IMR-90 (cell line): ENCODE results near the gene RBP5.

Experiments
- CHD1 ChIP-seq: IDR thresholded peaks from 2 replicates; pipeline ENCODE4 v1.6.1; 2012; ENCODE audit warnings: low read depth, low read length, improper control_type of control experiment
- CTCF ChIP-seq: conservative IDR thresholded peaks from 2 replicates; pipeline ENCODE4 v1.5.1; 2012; ENCODE audit warnings: mild to moderate bottlenecking, low read depth, low read length, improper control_type of control experiment
- FOS ChIP-seq: fragments of 150-350 bp; IDR thresholded peaks from 2 replicates; pipeline ENCODE4 v1.6.1; 2016; ENCODE audit warnings: low read depth, low read length
- MAFK ChIP-seq: IDR thresholded peaks from 2 replicates; pipeline ENCODE4 v1.6.1; 2012; ENCODE audit warnings: low read depth, low read length, improper control_type of control experiment
- POLR2A ChIP-seq: IDR thresholded peaks from 2 replicates; pipeline ENCODE4 v1.6.1; 2012; ENCODE audit warnings: mild to moderate bottlenecking, low read depth, low read length
- RAD21 ChIP-seq: IDR thresholded peaks from 2 replicates; pipeline ENCODE4 v1.6.1; 2012; ENCODE audit warnings: low read length, improper control_type of control experiment
- RFX5 ChIP-seq: IDR thresholded peaks from 2 replicates; pipeline ENCODE4 v1.8.0; 2012; ENCODE audit warnings: low read depth, mild to moderate bottlenecking, low read length, moderate library complexity
- USF2 ChIP-seq: fragments of 150-350 bp; IDR thresholded peaks from 2 replicates; pipeline ENCODE4 v1.6.1; 2017; ENCODE audit warnings: mild to moderate bottlenecking, antibody characterized with exemption, low read length, low read depth

GRCh38 chr12:7137908-7138307 is 9.2 kb upstream of the RBP5 start:
- no peak for TF ChIP-seq RAD21
- no peak for TF ChIP-seq CTCF
- no peak for TF ChIP-seq POLR2A
- no peak for TF ChIP-seq USF2
- no peak for TF ChIP-seq RFX5
- TF ChIP-seq FOS = no peak
- TF ChIP-seq CHD1 = no peak
- TF ChIP-seq MAFK = no peak
